Measurements from ENCODE around the gene CCDC12.

CCDC12 gene

GRCh38 chr3:46958467-46959160, 17.9 kb downstream of the CCDC12 start:
- no peak for DNase-seq (ENCODE audit: low read depth in 1 of 2, low spot score in 1 of 2)

- no peak for DNase-seq (ENCODE audit: low read depth in 1 of 2, low spot score in 1 of 2)
These were observed 19.3 kb downstream of the CCDC12 start for GRCh38 chr3:46957092-46957820.

- no peak for DNase-seq (ENCODE audit: low read depth in 1 of 2, low spot score in 1 of 2)
These were observed 20.7 kb downstream of the CCDC12 start for GRCh38 chr3:46955801-46956259.

GRCh38 chr3:46955157-46955556, 21.4 kb downstream of the CCDC12 start:
- no peak for DNase-seq (ENCODE audit: low read depth in 1 of 2, low spot score in 1 of 2)

GRCh38 chr3:46954178-46954577, 22.4 kb downstream of the CCDC12 start:
- DNase-seq (ENCODE audit: low read depth in 1 of 2, low spot score in 1 of 2): no peak

- no peak for DNase-seq (ENCODE audit: low read depth in 1 of 2, low spot score in 1 of 2)
These were observed 23.1 kb downstream of the CCDC12 start for GRCh38 chr3:46953234-46954010.

GRCh38 chr3:46952813-46953212, 23.7 kb downstream of the CCDC12 start:
- DNase-seq (ENCODE audit: low read depth in 1 of 2, low spot score in 1 of 2): no peak

- DNase-seq (ENCODE audit: low read depth in 1 of 2, low spot score in 1 of 2): no peak
These were observed 25.8 kb downstream of the CCDC12 start for GRCh38 chr3:46950650-46951241.

GRCh38 chr3:46950177-46950576, 26.4 kb downstream of the CCDC12 start:
- no peak for DNase-seq (ENCODE audit: low read depth in 1 of 2, low spot score in 1 of 2)

GRCh38 chr3:46948830-46949671, 27.5 kb downstream of the CCDC12 start:
- no peak for DNase-seq (ENCODE audit: low read depth in 1 of 2, low spot score in 1 of 2)

- DNase-seq (ENCODE audit: low read depth in 1 of 2, low spot score in 1 of 2): peak; percentile 24 to 53
These were observed 28.4 kb downstream of the CCDC12 start for GRCh38 chr3:46947981-46948791.

- no peak for DNase-seq (ENCODE audit: low read depth in 1 of 2, low spot score in 1 of 2)
These were observed 29.0 kb downstream of the CCDC12 start for GRCh38 chr3:46947546-46947901.

- DNase-seq (ENCODE audit: low read depth in 1 of 2, low spot score in 1 of 2): no peak
These were observed 29.5 kb downstream of the CCDC12 start for GRCh38 chr3:46946856-46947545.

- DNase-seq (ENCODE audit: low read depth in 1 of 2, low spot score in 1 of 2): no peak
These were observed 30.1 kb downstream of the CCDC12 start for GRCh38 chr3:46946416-46946815.

GRCh38 chr3:46944191-46944590, 32.4 kb downstream of the CCDC12 start:
- no peak for DNase-seq (ENCODE audit: low read depth in 1 of 2, low spot score in 1 of 2)

GRCh38 chr3:46943237-46944187, 33.0 kb downstream of the CCDC12 start:
- DNase-seq (ENCODE audit: low read depth in 1 of 2, low spot score in 1 of 2): no peak

- no peak for DNase-seq (ENCODE audit: low read depth in 1 of 2, low spot score in 1 of 2)
These were observed 33.9 kb downstream of the CCDC12 start for GRCh38 chr3:46942481-46943236.
